DOHH2 (cell line): ENCODE measurements around the gene FAM78B.

ENCODE experiments used
- H3F3A ChIP-seq: fragments of 200-600 bp; sonication (generic), shearing (Covaris generic); 2 replicates; pipeline ENCODE4 v1.6.0; 2016; ENCODE audit warnings: antibody characterized with exemption, mild to moderate bottlenecking; ENCODE audit not compliant: control insufficient read depth, insufficient read depth
- H3K27ac ChIP-seq: fragments of 200-600 bp; sonication (generic); 2 replicates; pipeline ENCODE4 v1.5.1; 2014; ENCODE audit warnings: low read depth, mild to moderate bottlenecking, low read length, moderate library complexity
- H3K27me3 ChIP-seq: fragments of 200-600 bp; sonication (generic); 2 replicates; pipeline ENCODE4 v1.6.1; 2014; ENCODE audit warnings: mild to moderate bottlenecking, low read length, mixed read lengths; ENCODE audit not compliant: control insufficient read depth
- H3K36me3 ChIP-seq: fragments of 200-600 bp; sonication (generic); 2 replicates; pipeline ENCODE4 v1.6.1; 2014; ENCODE audit warnings: mild to moderate bottlenecking, low read length, moderate library complexity, mixed read lengths; ENCODE audit not compliant: control insufficient read depth
- H3K4me1 ChIP-seq: fragments of 200-600 bp; sonication (generic); 2 replicates; pipeline ENCODE4 v1.6.1; 2014; ENCODE audit warnings: mild to moderate bottlenecking, low read length, mixed read lengths; ENCODE audit not compliant: control insufficient read depth
- H3K4me2 ChIP-seq: fragments of 200-600 bp; sonication (generic); 2 replicates; pipeline ENCODE4 v1.6.0; 2014; ENCODE audit warnings: mild to moderate bottlenecking, low read length, moderate library complexity
- H3K4me3 ChIP-seq: fragments of 200-600 bp; sonication (generic); 2 replicates; pipeline ENCODE4 v1.5.1; 2014; ENCODE audit warnings: mild to moderate bottlenecking, low read length, mixed read lengths
- H3K79me2 ChIP-seq: fragments of 200-600 bp; sonication (generic); 2 replicates; pipeline ENCODE4 v1.6.1; 2014; ENCODE audit warnings: mild to moderate bottlenecking, low read length, mixed read lengths; ENCODE audit not compliant: control insufficient read depth
- H3K9me2 ChIP-seq: fragments of 200-600 bp; sonication (generic); replicated peaks from 2 replicates; pipeline ENCODE4 v1.6.1; 2014; ENCODE audit warnings: mild to moderate bottlenecking, low read length, mixed read lengths; ENCODE audit not compliant: control insufficient read depth
- H3K9me3 ChIP-seq: fragments of 200-600 bp; sonication (generic); 2 replicates; pipeline ENCODE4 v1.6.1; 2014; ENCODE audit warnings: antibody characterized with exemption, low read length, mixed read lengths; ENCODE audit not compliant: control insufficient read depth, insufficient read depth
- H4K20me1 ChIP-seq: fragments of 200-600 bp; sonication (generic); 2 replicates; pipeline ENCODE4 v1.6.0; 2014; ENCODE audit warnings: low read depth, mild to moderate bottlenecking, antibody characterized with exemption, low read length, moderate library complexity; ENCODE audit not compliant: control insufficient read depth, insufficient read depth
- CTCF ChIP-seq: fragments of 200-600 bp; sonication (generic); IDR thresholded peaks from one replicate; pipeline ENCODE4 v1.5.1; 2014; ENCODE audit warnings: antibody characterized with exemption, mild to moderate bottlenecking, low read depth, low read length; ENCODE audit not compliant: poor library complexity, severe bottlenecking
- EZH2phosphoT487 ChIP-seq: fragments of 200-600 bp; sonication (generic); IDR thresholded peaks from 2 replicates; pipeline ENCODE4 v1.6.1; 2017; ENCODE audit warnings: borderline replicate concordance, mild to moderate bottlenecking, antibody characterized with exemption, low read length, moderate library complexity, mixed read lengths

FAM78B gene

GRCh38 chr1:166159656-166160055, 7.1 kb downstream of the FAM78B start:
- Histone ChIP-seq H3K9me3 (no peaks in the 10 kb centered on the region), H3K4me3 (no peak overlapping the region), H3K27me3 (peaks cover 19% of the 10 kb centered on the region), H3F3A (no peaks in the 10 kb centered on the region), H3K79me2 (no peaks in the 10 kb centered on the region), H3K4me2 (no peak overlapping the region), H3K4me1 (no peaks in the 10 kb centered on the region), H3K9me2 (no peaks in the 10 kb centered on the region), H4K20me1 (no peaks in the 10 kb centered on the region), H3K36me3 (no peaks in the 10 kb centered on the region), H3K27ac (no peak overlapping the region)
- TF ChIP-seq EZH2phosphoT487 (no peak), CTCF (no peak)

- Histone ChIP-seq H3F3A (no peaks in the 10 kb centered on the region), H3K79me2 (no peaks in the 10 kb centered on the region), H3K4me2 (no peak overlapping the region), H3K27me3 (peaks cover 1% of the 10 kb centered on the region; the same call in 1 of the 2 replicates), H3K4me1 (no peaks in the 10 kb centered on the region), H3K4me3 (no peak overlapping the region), H4K20me1 (no peaks in the 10 kb centered on the region), H3K9me3 (no peaks in the 10 kb centered on the region), H3K36me3 (no peaks in the 10 kb centered on the region), H3K9me2 (no peaks in the 10 kb centered on the region), H3K27ac (no peak overlapping the region)
- no peak for TF ChIP-seq CTCF
- TF ChIP-seq EZH2phosphoT487 = no peak
Observed at GRCh38 chr1:166156674-166157073, 10.1 kb downstream of the FAM78B start.

- no peaks in the 10 kb centered on the region for H3K36me3 ChIP-seq
- no peak overlapping the region for H3K4me3 ChIP-seq
- no peaks in the 10 kb centered on the region for H3K9me3 ChIP-seq
- H3K27me3 ChIP-seq = 0 out of 2 replicates have a peak, but pooled peaks cover 2% of the 10 kb centered on the region
- no peaks in the 10 kb centered on the region for H3K4me1 ChIP-seq
- H3F3A ChIP-seq = no peaks in the 10 kb centered on the region
- H3K79me2 ChIP-seq = no peaks in the 10 kb centered on the region
- no peak overlapping the region for H3K27ac ChIP-seq
- H4K20me1 ChIP-seq = no peaks in the 10 kb centered on the region
- H3K4me2 ChIP-seq = no peak overlapping the region
- H3K9me2 ChIP-seq = no peaks in the 10 kb centered on the region
- TF ChIP-seq CTCF = no peak
- no peak for TF ChIP-seq EZH2phosphoT487
Observed at GRCh38 chr1:166155108-166155507, 11.7 kb downstream of the FAM78B start.
